Right lobe of liver (tissue), 6 donors: ENCODE data around the gene RAPGEFL1. TPM values are rescaled to one million over a fixed set of nuclear protein-coding genes. Genes with fewer than 3 reads are reported as not detected.

Source experiments
- ATAC-seq, 4 donors: fragments of 200-7000 bp; cut with Tn5 transposase; one replicate each; pipeline ENCODE4 v1.9.1; 2020; ENCODE audit warnings: mild to moderate bottlenecking in 4 of 4, moderate library complexity in 4 of 4
- DNase-seq, 3 donors: peaks; one replicate each; pipeline ENCODE4 v3.0.0-alpha.2; 2020
- H3K27ac ChIP-seq, 3 donors: fragments of 200-600 bp; one replicate each; pipeline ENCODE4 v1.8.0; 2022
- H3K27me3 ChIP-seq, 2 donors: fragments of 200-600 bp; one replicate each; pipeline ENCODE4 v1.8.0; 2022
- H3K36me3 ChIP-seq, 4 donors: fragments of 200-600 bp; sonication (generic) in 1 of 4; one replicate each; pipeline versions ENCODE4 v1.5.1 to v1.8.0; 2017 to 2022; ENCODE audit warnings: control low read depth in 1 of 4
- H3K4me1 ChIP-seq, 4 donors: fragments of 200-600 bp; sonication (generic) in 1 of 4; one replicate each; pipeline versions ENCODE4 v1.5.1 to v1.8.0; 2017 to 2022; ENCODE audit warnings: control low read depth in 1 of 4
- H3K4me3 ChIP-seq, 3 donors: fragments of 200-600 bp; one replicate each; pipeline ENCODE4 v1.8.0; 2022
- H3K9me3 ChIP-seq, 4 donors: fragments of 200-600 bp; sonication (generic) in 1 of 4; one replicate each; pipeline versions ENCODE4 v1.5.1 to v1.8.0; 2017 to 2022; ENCODE audit warnings: control low read depth in 1 of 4
- CTCF ChIP-seq, 4 donors: fragments of 200-600 bp in 3 of 4; fragments of 450-650 bp in 1 of 4; IDR thresholded peaks; one replicate each; pipeline versions ENCODE4 v1.5.1 to v1.8.0; 2016 to 2022; ENCODE audit warnings: antibody characterized with exemption in 4 of 4, mild to moderate bottlenecking in 2 of 4
- POLR2A ChIP-seq: fragments of 450-650 bp; IDR thresholded peaks from one replicate; pipeline ENCODE4 v1.6.1; 2017; ENCODE audit warnings: antibody characterized with exemption, mild to moderate bottlenecking
- WGBS: methylation state at CpG from one replicate; pipeline ENCODE4 v1.1.6; 2018; ENCODE audit warnings: low coverage, low lambda C conversion rate; ENCODE audit not compliant: insufficient coverage; ENCODE audit errors: missing lambda C conversion rate; 5-methylcytosine and 5-hydroxymethylcytosine counted together
- intact Hi-C, 2 donors: fragments of 100-400 bp; cut with DNase I; formaldehyde crosslinking; loops; one replicate each; pipeline versions ENCODE4 v1.11.2 to v1.14.1; 2022
- total RNA-seq, 6 experiments: library from RNA; depleted of rRNA in 2 of 6; stranded (reverse); fragments of >200 nt in 2 of 6; fragmentation: NEBNext Ultra II Directional in 3 of 6; extraction: Animal tissue kit (Norgen Biotek cat#: 25700) in 3 of 6; gene quantifications; one replicate each; pipeline versions ENCODE4 v1.1.0 to v1.2.4, GENCODE V29; 2016 to 2023
- donor health status: DM: no; HTN: yes; CAD: no.
- donor health status: DM: no; HTN: no; CAD: no.
- donor health status: DM: no; HTN: no; CAD: no.
- donor health status: DM: no; HTN: yes; CAD: no.
- donor health status: DM: no; HTN: yes; CAD: no.

The RAPGEFL1 gene
- total RNA-seq, 6 experiments from 2014 or later: 1.4 to 16.5 (median 4.4) TPM

DNA sequence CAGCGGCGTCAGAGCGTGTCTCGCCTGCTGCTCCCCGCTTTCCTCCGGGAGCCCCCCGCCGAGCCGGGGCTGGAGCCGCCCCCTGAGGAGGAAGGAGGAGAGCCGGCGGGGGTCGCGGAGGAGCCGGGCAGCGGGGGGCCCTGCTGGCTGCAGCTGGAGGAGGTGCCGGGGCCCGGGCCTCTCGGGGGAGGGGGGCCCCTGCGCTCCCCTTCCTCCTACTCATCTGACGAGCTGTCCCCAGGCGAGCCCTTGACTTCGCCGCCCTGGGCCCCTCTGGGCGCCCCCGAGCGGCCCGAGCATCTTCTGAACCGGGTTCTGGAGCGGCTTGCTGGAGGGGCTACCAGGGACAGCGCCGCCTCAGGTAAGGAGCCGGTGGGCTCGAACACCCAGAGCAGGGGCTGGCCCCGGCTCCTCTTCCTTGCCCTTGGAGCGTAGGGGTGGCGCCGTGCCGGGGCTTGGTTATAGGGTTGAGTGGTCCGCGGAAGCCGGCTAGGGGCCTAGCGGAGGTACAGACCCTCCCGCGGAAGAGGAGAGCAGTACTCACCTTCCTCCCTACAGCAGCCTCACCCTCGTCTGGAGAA is 841 bp downstream of the RAPGEFL1 start:
- TF ChIP-seq POLR2A: no peak
- TF ChIP-seq CTCF (IDR thresholded peaks at IDR 0.05): no peak
- H3K4me3 ChIP-seq: peak overlapping the region in 2 of 3 donors; percentile 56 to 65

DNA sequence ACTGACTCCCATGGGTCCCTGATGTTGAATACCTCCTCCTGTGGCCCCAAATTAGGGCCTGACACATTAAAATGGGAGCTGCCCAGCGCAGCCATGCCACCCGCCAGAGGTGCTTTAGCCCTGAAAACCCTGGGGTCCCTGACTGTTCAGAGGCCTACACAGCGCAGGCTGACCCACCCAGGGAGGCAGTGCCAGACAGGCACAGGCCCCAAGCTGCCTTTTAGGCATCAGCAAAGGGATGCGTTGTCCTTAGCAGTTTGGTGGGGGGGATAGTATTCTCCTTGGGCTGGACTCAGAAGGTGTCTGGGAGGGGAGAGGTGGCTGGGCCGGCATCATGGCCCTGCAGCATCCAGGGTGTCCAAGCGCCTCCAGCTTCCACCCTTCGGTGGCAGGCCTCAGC is 1.4 kb downstream of the RAPGEFL1 start:
- H3K9me3 ChIP-seq: no peaks in the 10 kb centered on the region
- 94% methylated on average over 3 of the region's 7 CpGs for WGBS
- DNase-seq: no peak
- H3K4me1 ChIP-seq: peaks cover 0 to 29% (median 8%) of the 10 kb centered on the region in 4 donors
- intact Hi-C loops: loop anchor here in 1 of 2 donors (10.0 kb wide), 2 partner anchors 124 to 164 kb away; partner anchors contain the start of genes CSF3 and MED24
- no peaks in the 10 kb centered on the region for H3K36me3 ChIP-seq
- no peak overlapping the region for H3K4me3 ChIP-seq
- H3K27ac ChIP-seq: no peak overlapping the region
- H3K27me3 ChIP-seq: no peaks in the 10 kb centered on the region
- TF ChIP-seq CTCF (IDR thresholded peaks at IDR 0.05): no peak
- no peak for TF ChIP-seq POLR2A
- no peak for ATAC-seq

More for the DNA sequence above, 841 bp downstream of the RAPGEFL1 start:
- peak overlapping the region in 1 of 3 donors; percentile 37 for H3K27ac ChIP-seq
- no peaks in the 10 kb centered on the region for H3K9me3 ChIP-seq
- no CpG with 5 or more reads among the region's 46 CpGs for WGBS
- no peaks in the 10 kb centered on the region for H3K36me3 ChIP-seq
- H3K27me3 ChIP-seq: no peaks in the 10 kb centered on the region
- DNase-seq: peak in 1 of 3 donors; percentile 48
- ATAC-seq: no peak
- H3K4me1 ChIP-seq: peaks cover 0 to 33% (median 11%) of the 10 kb centered on the region in 4 donors
- intact Hi-C loops: loop anchor here in 1 of 2 donors (10.0 kb wide), 2 partner anchors 123 to 163 kb away; partner anchors contain the start of genes CSF3 and MED24

DNA sequence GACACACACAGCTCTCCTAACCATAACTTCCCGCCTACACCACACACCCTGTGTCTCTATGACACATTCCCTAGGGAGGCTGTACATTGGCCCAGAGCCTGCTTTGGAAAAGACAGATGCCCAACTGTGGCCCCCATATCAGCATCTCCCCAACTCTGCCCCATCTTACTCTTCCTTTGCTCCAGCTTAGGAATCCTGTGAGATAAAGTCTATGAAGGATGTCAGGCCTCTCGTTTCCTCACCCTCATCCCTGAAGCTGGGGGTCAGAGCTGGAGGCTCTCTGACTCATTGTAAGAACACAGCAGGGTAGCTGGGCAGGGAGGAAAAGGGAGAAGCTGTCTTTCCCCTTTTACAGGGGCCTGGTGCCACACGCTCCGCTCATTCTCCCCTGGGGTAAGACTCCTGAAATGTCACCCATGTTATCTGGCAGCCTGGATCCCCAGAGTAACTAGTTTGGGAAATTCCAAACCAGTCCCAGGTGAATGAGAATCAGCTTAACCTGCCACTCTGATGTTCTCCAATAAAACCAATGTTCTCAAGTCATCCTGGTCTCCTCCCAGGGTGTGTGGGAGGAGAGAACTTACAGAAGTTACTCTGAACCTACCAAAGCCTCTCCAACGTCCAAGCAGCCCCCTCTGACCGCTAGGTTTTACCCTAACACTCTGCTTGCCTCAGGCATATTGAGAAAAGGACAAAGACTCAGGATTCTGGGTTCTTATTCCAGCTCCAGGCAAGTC is 2.8 kb downstream of the RAPGEFL1 start:
- TF ChIP-seq CTCF (IDR thresholded peaks at IDR 0.05): no peak
- no peak for TF ChIP-seq POLR2A
- no peaks in the 10 kb centered on the region for H3K36me3 ChIP-seq
- ATAC-seq (no peak), DNase-seq (no peak)
- WGBS: 78% methylated on average over 3 of the region's 6 CpGs
- H3K4me3 ChIP-seq: no peak overlapping the region
- no peaks in the 10 kb centered on the region for H3K9me3 ChIP-seq
- H3K27me3 ChIP-seq: no peaks in the 10 kb centered on the region
- H3K27ac ChIP-seq: peak overlapping the region in 1 of 3 donors; percentile 15
- H3K4me1 ChIP-seq: peaks cover 0 to 33% (median 10%) of the 10 kb centered on the region in 4 donors
- intact Hi-C loops: loop anchor here in 1 of 2 donors (10.0 kb wide), 2 partner anchors 125 to 165 kb away; partner anchors contain the start of genes CSF3 and MED24

- H3K4me3 ChIP-seq: no peak overlapping the region
- no peaks in the 10 kb centered on the region for H3K9me3 ChIP-seq
- H3K4me1 ChIP-seq: peaks cover 0 to 39% (median 12%) of the 10 kb centered on the region in 4 donors
- ATAC-seq (peak; percentile 43 to 74 (median 62)), DNase-seq (peak; percentile 52 to 92 (median 86))
- intact Hi-C loops: no loop called here
- no peaks in the 10 kb centered on the region for H3K36me3 ChIP-seq
- TF ChIP-seq POLR2A (no peak), CTCF (IDR thresholded peaks at IDR 0.05) (no peak)
- H3K27me3 ChIP-seq: no peaks in the 10 kb centered on the region
- WGBS: 57% methylated on average over 1 of the region's 5 CpGs
- peak overlapping the region in 1 of 3 donors; percentile 15 for H3K27ac ChIP-seq
Measured at GRCh38 chr17:40180694-40181093, 3.4 kb downstream of the RAPGEFL1 start.
